IPS-18c (cell line): ENCODE data around the gene ZNF652.

ENCODE experiments used
- H3K4me3 ChIP-seq: 2 replicates; pipeline ENCODE4 v1.7.0; 2013; ENCODE audit warnings: low read depth, mild to moderate bottlenecking, low read length, moderate library complexity; ENCODE audit not compliant: insufficient read depth
- H3K9me3 ChIP-seq: one replicate; pipeline ENCODE4 v1.6.1; 2013; ENCODE audit warnings: mild to moderate bottlenecking, low read length, moderate library complexity; ENCODE audit not compliant: control insufficient read depth, insufficient read depth

The ZNF652 gene

GRCh38 chr17:49260011-49260816 is 101.8 kb downstream of the ZNF652 start:
- H3K4me3 ChIP-seq = peak overlapping the region; percentile 64

GRCh38 chr17:49259663-49260010 is 102.4 kb downstream of the ZNF652 start:
- H3K9me3 ChIP-seq = no peaks in the 10 kb centered on the region
- peak overlapping the region; percentile 64 for H3K4me3 ChIP-seq

More at GRCh38 chr17:49260011-49260816, 101.8 kb downstream of the ZNF652 start:
- H3K9me3 ChIP-seq = no peaks in the 10 kb centered on the region

- Histone ChIP-seq H3K9me3 (no peaks in the 10 kb centered on the region), H3K4me3 (no peak overlapping the region)
Observed at GRCh38 chr17:49258394-49258793, 103.7 kb downstream of the ZNF652 start.

GRCh38 chr17:49255125-49255524 is 106.9 kb downstream of the ZNF652 start:
- H3K4me3 ChIP-seq = no peak overlapping the region
- no peaks in the 10 kb centered on the region for H3K9me3 ChIP-seq

GRCh38 chr17:49254066-49254465 is 108.0 kb downstream of the ZNF652 start:
- H3K4me3 ChIP-seq = no peak overlapping the region
- H3K9me3 ChIP-seq = peaks cover 2% of the 10 kb centered on the region

GRCh38 chr17:49252148-49252695 is 109.8 kb downstream of the ZNF652 start:
- Histone ChIP-seq H3K9me3 (peaks cover 4% of the 10 kb centered on the region), H3K4me3 (no peak overlapping the region)

GRCh38 chr17:49249890-49250522 is 112.0 kb downstream of the ZNF652 start:
- H3K9me3 ChIP-seq = peaks cover 4% of the 10 kb centered on the region
- no peak overlapping the region for H3K4me3 ChIP-seq

- peaks cover 4% of the 10 kb centered on the region for H3K9me3 ChIP-seq
- H3K4me3 ChIP-seq = no peak overlapping the region
Observed at GRCh38 chr17:49249292-49249794, 112.7 kb downstream of the ZNF652 start.

- H3K4me3 ChIP-seq = no peak overlapping the region
- peaks cover 4% of the 10 kb centered on the region for H3K9me3 ChIP-seq
Observed at GRCh38 chr17:49247944-49248343, 114.1 kb downstream of the ZNF652 start.

GRCh38 chr17:49244839-49245238 is 117.2 kb downstream of the ZNF652 start:
- Histone ChIP-seq H3K4me3 (no peak overlapping the region), H3K9me3 (peaks cover 4% of the 10 kb centered on the region)
